ENCODE results near the gene APBB1IP. TPM values are rescaled to one million over a fixed set of nuclear protein-coding genes. Genes with fewer than 3 reads are reported as not detected.

APBB1IP gene
- total RNA-seq, 2 donors from 2014 or later, result 2.3 to 4.0 TPM

GRCh38 chr10:26485150-26485941, 47.2 kb downstream of the APBB1IP start:
- Histone ChIP-seq H3K9me3 (no peaks in the 10 kb centered on the region), H3K27ac (peak overlapping the region in 3 of 4 donors; percentile 1 to 55 (median 36)), H3K27me3 (no peaks in the 10 kb centered on the region), H3K4me3 (no peak overlapping the region), H3K36me3 (replicated peaks in 1 of 2; ENCODE audit: insufficient read depth in 1 of 2, low read depth in 2 of 2) (no peaks in the 10 kb centered on the region), H3K4me1 (peaks cover 16% of the 10 kb centered on the region)
- TF ChIP-seq POLR2A (IDR thresholded peaks at IDR 0.05) (no peak), CTCF (IDR thresholded peaks at IDR 0.05) (no peak)
- DNase-seq (peak in 1 of 4 donors; percentile 28), ATAC-seq (peak; percentile 68)
- intact Hi-C loops (cut with DNase I), result no loop called here
- WGBS, 2 donors, result 14 to 18% methylated on average over 5 of the region's 5 CpGs

GRCh38 chr10:26486304-26486703, 48.2 kb downstream of the APBB1IP start:
- Histone ChIP-seq H3K4me1 (peaks cover 16% of the 10 kb centered on the region), H3K27ac (peak overlapping the region in 2 of 4 donors; percentile 22 to 68), H3K9me3 (no peaks in the 10 kb centered on the region), H3K27me3 (no peaks in the 10 kb centered on the region), H3K4me3 (no peak overlapping the region), H3K36me3 (replicated peaks in 1 of 2; ENCODE audit: insufficient read depth in 1 of 2, low read depth in 2 of 2) (no peaks in the 10 kb centered on the region)
- TF ChIP-seq POLR2A (IDR thresholded peaks at IDR 0.05) (no peak), CTCF (IDR thresholded peaks at IDR 0.05) (no peak)
- intact Hi-C loops (cut with DNase I), result no loop called here
- no peak for ATAC-seq
- 80 to 89% methylated on average over 7 of the region's 7 CpGs for WGBS, 2 donors
- DNase-seq, result no peak

GRCh38 chr10:26486990-26487850, 49.1 kb downstream of the APBB1IP start:
- intact Hi-C loops (cut with DNase I), result no loop called here
- 31 to 38% methylated on average over 11 of the region's 11 CpGs for WGBS, 2 donors
- peak in 1 of 4 donors; percentile 40 for DNase-seq

GRCh38 chr10:26488344-26488743, 50.2 kb downstream of the APBB1IP start:
- ATAC-seq (no peak), DNase-seq (no peak)
- WGBS, 2 donors, result 78 to 80% methylated on average over 4 of the region's 4 CpGs
- TF ChIP-seq CTCF (IDR thresholded peaks at IDR 0.05) (no peak), POLR2A (IDR thresholded peaks at IDR 0.05) (no peak)
- H3K4me3 ChIP-seq, result no peak overlapping the region
- intact Hi-C loops (cut with DNase I), result no loop called here
- no peak overlapping the region for H3K27ac ChIP-seq
- H3K27me3 ChIP-seq, result no peaks in the 10 kb centered on the region
- no peaks in the 10 kb centered on the region for H3K9me3 ChIP-seq
- peaks cover 16% of the 10 kb centered on the region for H3K4me1 ChIP-seq
- H3K36me3 ChIP-seq (replicated peaks in 1 of 2; ENCODE audit: insufficient read depth in 1 of 2, low read depth in 2 of 2), result no peaks in the 10 kb centered on the region

More at GRCh38 chr10:26486990-26487850, 49.1 kb downstream of the APBB1IP start:
- H3K36me3 ChIP-seq (replicated peaks in 1 of 2; ENCODE audit: insufficient read depth in 1 of 2, low read depth in 2 of 2), result no peaks in the 10 kb centered on the region
- peaks cover 16% of the 10 kb centered on the region for H3K4me1 ChIP-seq
- no peaks in the 10 kb centered on the region for H3K9me3 ChIP-seq
- H3K27ac ChIP-seq, result peak overlapping the region in 2 of 4 donors; percentile 22 to 68
- ATAC-seq, result peak; percentile 38
- TF ChIP-seq POLR2A (IDR thresholded peaks at IDR 0.05) (no peak), CTCF (IDR thresholded peaks at IDR 0.05) (no peak)
- H3K4me3 ChIP-seq, result no peak overlapping the region
- H3K27me3 ChIP-seq, result no peaks in the 10 kb centered on the region
